C4-2B (cell line): ENCODE data around the gene POU2AF1.

Experiments
- H3K27ac ChIP-seq: fragments of 450-650 bp; 2 replicates; pipeline ENCODE4 v1.5.1; 2017
- CTCF ChIP-seq: fragments of 450-650 bp; conservative IDR thresholded peaks from 2 replicates; pipeline ENCODE4 v1.5.1; 2017; ENCODE audit warnings: mild to moderate bottlenecking
- ZFX ChIP-seq: fragments of 450-650 bp; IDR thresholded peaks from 2 replicates; pipeline ENCODE4 v1.6.1; 2017

Gene POU2AF1

DNA sequence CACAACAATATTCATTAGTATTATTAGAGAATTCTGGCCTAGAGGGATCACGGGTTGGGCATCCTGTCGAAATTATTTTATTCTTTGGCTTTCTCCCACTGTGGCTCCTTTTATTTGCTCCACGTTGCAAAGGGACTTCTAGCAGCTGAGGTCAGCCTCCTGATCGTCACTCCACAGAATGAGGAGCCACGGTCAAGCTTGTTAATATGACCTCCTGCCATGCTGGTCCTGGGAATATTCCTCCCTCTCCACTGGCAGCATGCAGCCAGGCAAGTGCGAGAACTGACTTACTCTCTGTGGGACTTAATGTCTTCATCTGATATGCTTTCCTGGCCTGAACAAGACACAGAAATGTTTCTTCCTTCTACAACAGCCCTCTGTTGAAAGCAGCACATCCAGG lies 59.8 kb downstream of the POU2AF1 start:
- TF ChIP-seq ZFX (no peak), CTCF (no peak)
- H3K27ac ChIP-seq, result no peak overlapping the region

DNA sequence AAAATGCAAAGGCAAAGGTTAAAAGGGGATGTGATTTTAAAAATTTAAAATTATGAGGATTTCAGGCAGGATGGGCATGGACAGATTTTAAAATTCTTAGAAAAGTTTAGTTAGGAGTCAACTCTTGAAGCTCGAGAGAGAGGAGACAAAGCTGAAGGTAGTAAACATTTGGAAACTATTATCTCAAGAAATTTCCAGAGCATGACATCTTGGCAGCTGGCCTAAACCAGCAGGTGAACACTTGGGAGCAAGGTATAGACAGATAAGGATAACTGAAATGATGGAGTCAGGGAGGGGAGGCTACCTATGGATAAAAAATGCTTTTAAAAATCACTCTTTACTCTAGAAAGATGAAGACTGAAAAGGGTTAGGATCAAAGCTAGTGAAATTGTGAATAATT lies 67.0 kb downstream of the POU2AF1 start:
- TF ChIP-seq ZFX (no peak), CTCF (no peak)
- H3K27ac ChIP-seq, result no peak overlapping the region

GRCh38 chr11:111310723-111311122 lies 68.4 kb downstream of the POU2AF1 start:
- TF ChIP-seq CTCF, result no peak
- TF ChIP-seq ZFX, result no peak
- peak overlapping the region; percentile 77 for H3K27ac ChIP-seq

GRCh38 chr11:111310088-111310487 lies 69.0 kb downstream of the POU2AF1 start:
- TF ChIP-seq CTCF, result no peak
- no peak for TF ChIP-seq ZFX
- H3K27ac ChIP-seq, result peak overlapping the region; percentile 77

- TF ChIP-seq ZFX, result no peak
- no peak for TF ChIP-seq CTCF
- peak overlapping the region; percentile 77 for H3K27ac ChIP-seq
Observed at GRCh38 chr11:111309215-111309915, 69.7 kb downstream of the POU2AF1 start.

GRCh38 chr11:111308140-111308539 lies 70.9 kb downstream of the POU2AF1 start:
- no peak overlapping the region; the same call in 1 of the 2 replicates for H3K27ac ChIP-seq
- TF ChIP-seq ZFX, result no peak
- TF ChIP-seq CTCF, result no peak

DNA sequence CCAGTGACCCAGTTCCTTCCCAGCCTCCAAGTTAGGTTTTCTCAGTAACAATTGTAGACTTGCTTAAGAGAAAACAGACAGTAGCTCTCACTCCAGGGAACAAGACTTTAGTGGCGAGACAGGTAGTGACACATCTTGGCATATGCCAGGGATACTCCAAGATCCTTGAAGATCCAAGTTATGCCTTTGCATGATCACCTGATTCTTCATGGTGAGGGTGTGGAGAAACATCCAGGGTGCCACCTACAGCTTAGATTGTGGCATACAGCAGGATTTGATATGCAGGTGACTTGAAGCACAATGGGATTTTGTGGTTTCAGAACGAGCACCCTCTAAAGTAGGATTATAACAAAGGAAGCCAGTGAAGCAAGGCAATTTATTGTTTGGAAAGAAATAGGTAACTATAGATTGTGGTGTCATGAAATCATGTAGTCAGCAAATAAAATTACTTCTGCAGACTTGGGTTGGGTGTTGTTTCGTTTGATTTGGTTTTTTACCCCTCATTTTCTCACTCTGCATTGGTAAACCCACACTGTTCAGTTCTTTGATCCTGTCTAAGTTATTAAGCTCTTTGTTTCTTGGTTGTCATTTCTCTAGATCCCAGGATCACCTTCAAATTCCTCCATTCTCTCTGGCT lies 71.5 kb downstream of the POU2AF1 start:
- no peak for TF ChIP-seq ZFX
- peak; percentile 27 for TF ChIP-seq CTCF
- H3K27ac ChIP-seq, result no peak overlapping the region; the same call in 1 of the 2 replicates
